Right lobe of liver (tissue), 4 donors: Measurements from ENCODE around the gene RUSF1.

Source experiments
- POLR2A ChIP-seq: fragments of 450-650 bp; IDR thresholded peaks from one replicate; pipeline ENCODE4 v1.6.1; 2017; ENCODE audit warnings: antibody characterized with exemption, mild to moderate bottlenecking
- TF ChIP-seq, protein P1 (sequence below), 4 donors: fragments of 200-600 bp in 3 of 4; fragments of 450-650 bp in 1 of 4; IDR thresholded peaks; one replicate each; pipeline versions ENCODE4 v1.5.1 to v1.8.0; 2016 to 2022; ENCODE audit warnings: antibody characterized with exemption in 4 of 4, mild to moderate bottlenecking in 2 of 4
- donor health status: DM: no; HTN: no; CAD: no.
- donor health status: DM: no; HTN: no; CAD: no.
- donor health status: DM: no; HTN: yes; CAD: no.

- TF ChIP-seq, protein P1, sequence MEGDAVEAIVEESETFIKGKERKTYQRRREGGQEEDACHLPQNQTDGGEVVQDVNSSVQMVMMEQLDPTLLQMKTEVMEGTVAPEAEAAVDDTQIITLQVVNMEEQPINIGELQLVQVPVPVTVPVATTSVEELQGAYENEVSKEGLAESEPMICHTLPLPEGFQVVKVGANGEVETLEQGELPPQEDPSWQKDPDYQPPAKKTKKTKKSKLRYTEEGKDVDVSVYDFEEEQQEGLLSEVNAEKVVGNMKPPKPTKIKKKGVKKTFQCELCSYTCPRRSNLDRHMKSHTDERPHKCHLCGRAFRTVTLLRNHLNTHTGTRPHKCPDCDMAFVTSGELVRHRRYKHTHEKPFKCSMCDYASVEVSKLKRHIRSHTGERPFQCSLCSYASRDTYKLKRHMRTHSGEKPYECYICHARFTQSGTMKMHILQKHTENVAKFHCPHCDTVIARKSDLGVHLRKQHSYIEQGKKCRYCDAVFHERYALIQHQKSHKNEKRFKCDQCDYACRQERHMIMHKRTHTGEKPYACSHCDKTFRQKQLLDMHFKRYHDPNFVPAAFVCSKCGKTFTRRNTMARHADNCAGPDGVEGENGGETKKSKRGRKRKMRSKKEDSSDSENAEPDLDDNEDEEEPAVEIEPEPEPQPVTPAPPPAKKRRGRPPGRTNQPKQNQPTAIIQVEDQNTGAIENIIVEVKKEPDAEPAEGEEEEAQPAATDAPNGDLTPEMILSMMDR (IDR thresholded peaks at IDR 0.05) = peak; percentile 49 to 63 (median 62)
- peak; percentile 83 for TF ChIP-seq POLR2A
These were observed 49.1 kb downstream of the RUSF1 start, which contains the start of gene ARMC5 for GRCh38 chr16:31458844-31459686.
